HG02981 (cell line): ENCODE measurements around the gene DCST2.

Experiments
- ATAC-seq: cut with Tn5 transposase; IDR thresholded peaks from one replicate; pipeline ENCODE4 v1.9.1; 2021; ENCODE audit warnings: mild to moderate bottlenecking, moderate library complexity; ENCODE audit not compliant: unreplicated experiment

DCST2 gene

GRCh38 chr1:155030243-155030795, 3.3 kb downstream of the DCST2 start:
- ATAC-seq: no peak

- ATAC-seq: no peak
These were observed 3.9 kb downstream of the DCST2 start for GRCh38 chr1:155029513-155030242.

- ATAC-seq: no peak
These were observed 7.0 kb downstream of the DCST2 start for GRCh38 chr1:155026588-155026987.

DNA sequence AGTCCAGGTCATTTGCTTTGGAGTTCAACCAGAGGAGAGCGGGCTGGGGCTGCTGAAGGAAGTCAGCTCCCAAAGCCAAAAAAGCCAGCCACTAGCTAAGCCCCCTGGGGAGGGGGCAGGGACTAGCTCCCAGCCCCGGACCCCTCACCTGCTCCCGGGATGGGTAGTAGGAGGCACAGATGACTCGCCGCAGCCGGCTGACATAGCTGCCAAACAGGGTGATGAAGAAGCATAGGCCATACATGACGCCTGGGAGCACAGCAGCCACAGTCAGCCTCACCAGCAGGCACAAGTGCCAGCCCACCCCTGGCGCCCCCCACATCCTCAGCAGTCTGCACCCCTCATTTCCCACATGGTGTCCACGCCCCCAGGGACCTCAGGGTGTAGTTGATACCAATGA, 7.4 kb downstream of the DCST2 start:
- ATAC-seq: no peak

DNA sequence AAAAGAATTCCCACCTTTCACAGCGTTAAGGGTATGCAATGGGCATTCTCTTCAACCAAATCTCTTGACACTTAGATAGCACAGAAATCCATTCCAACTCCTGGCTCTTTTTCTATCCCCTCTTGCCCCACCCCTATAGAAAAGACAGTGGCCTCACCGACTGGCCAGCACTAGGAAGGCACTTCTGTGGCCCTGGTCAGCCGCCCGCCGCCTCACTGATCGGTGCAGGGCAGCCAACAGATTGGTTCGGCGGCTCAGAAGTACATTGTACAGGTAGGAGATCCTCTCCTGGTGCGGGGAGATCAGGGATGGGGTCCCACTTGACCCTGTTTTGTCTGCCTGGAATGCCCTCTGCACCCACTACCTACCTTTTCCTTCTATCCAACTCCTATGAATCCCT, 9.3 kb downstream of the DCST2 start:
- no peak for ATAC-seq

GRCh38 chr1:155023627-155024026, 10.0 kb downstream of the DCST2 start:
- ATAC-seq: no peak

DNA sequence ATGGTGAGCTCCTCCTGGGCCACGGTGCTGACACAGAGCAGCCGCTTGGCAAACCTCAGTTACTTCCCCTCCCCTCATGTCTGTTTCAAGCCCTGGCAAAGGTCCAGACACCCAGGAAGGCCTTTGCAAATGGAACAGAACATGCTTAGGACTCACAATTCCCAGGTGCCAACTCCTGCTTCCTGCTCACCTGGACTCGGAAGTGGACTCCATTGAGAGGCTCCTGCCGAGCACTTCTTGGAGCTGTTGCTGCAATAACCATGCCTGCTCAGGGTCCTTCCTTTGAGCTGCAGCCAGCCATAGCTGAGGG, 10.7 kb downstream of the DCST2 start:
- no peak for ATAC-seq

DNA sequence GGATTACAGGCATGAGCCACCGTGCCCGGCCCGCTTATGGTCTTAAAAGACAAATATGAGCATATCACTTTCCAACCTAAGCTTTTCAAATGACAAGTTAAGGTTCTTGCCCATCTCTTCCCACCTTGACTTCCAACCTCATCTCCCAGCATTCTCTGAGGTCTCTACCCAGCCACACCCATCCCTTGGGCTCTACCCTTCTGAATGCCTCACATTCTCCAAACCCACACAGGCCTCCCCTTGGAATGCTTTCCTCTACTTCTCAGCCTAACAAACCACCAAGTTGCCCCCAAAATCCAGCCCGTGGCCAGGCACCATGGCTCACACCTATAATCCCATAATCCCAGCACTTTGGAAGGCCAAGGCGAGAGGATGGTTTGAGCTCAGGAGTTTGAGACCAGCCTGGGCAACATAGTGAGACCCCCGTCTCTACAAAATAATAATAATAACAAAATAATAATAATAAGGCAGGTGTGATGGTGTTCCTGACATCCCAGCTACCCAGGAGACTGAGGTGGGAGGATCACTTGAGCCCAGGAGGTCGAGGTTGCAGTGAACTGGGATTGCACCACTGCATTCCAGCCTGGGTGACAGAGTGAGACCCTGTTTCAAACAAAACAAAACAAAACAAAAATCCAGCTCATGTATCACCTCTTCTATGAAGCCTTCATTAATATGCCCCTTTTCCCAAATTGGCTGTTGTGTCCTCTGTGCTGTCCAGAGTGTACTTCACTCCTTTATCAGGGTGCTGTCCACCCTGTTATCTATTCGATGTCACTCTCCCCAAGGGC, 11.2 kb downstream of the DCST2 start:
- no peak for ATAC-seq

DNA sequence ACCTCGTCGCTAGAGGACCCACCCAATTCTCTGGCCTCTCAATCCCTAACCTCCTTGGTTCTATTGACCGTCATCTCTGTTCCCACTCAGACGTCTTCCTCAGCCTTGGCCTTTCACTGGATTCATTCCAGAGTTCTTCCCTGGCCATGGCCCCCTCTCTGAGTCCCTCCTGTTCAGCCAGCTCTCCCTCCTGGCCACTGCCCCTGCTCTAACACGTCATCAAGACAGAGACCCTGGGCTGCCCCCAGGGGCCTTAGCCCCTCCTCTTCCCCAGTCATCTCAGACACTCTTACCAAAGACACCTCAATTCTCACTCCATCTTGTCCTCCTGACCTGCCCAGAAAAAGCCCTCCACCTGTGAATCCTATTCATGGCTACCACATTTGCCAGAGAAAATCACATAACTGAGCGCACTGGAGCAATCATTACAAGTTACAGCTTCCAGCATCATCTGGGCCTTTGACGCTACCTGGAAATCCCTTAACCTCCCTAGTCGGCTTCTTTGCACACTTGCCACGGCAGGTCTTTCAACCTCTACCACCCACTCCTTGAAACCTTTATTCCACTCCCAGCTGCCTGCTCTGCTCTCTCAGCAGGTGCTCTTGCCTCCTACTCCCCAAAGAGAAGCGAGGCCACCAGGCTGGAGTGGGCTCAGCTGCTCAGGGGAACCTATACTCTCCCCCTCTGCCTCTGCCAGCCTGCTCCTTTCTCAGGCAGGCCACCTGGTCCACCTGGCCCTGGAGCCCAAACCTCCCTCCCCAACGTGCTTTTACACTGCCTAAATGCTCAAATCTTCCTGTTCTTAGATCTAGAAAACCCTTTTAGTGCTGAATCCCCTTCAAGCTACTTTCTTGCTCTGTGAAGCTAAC, 14.0 kb downstream of the DCST2 start:
- ATAC-seq: no peak

- no peak for ATAC-seq
These were observed 14.8 kb downstream of the DCST2 start for GRCh38 chr1:155018617-155019348.

- ATAC-seq: peak; percentile 28
These were observed 15.7 kb downstream of the DCST2 start for GRCh38 chr1:155017946-155018316.

DNA sequence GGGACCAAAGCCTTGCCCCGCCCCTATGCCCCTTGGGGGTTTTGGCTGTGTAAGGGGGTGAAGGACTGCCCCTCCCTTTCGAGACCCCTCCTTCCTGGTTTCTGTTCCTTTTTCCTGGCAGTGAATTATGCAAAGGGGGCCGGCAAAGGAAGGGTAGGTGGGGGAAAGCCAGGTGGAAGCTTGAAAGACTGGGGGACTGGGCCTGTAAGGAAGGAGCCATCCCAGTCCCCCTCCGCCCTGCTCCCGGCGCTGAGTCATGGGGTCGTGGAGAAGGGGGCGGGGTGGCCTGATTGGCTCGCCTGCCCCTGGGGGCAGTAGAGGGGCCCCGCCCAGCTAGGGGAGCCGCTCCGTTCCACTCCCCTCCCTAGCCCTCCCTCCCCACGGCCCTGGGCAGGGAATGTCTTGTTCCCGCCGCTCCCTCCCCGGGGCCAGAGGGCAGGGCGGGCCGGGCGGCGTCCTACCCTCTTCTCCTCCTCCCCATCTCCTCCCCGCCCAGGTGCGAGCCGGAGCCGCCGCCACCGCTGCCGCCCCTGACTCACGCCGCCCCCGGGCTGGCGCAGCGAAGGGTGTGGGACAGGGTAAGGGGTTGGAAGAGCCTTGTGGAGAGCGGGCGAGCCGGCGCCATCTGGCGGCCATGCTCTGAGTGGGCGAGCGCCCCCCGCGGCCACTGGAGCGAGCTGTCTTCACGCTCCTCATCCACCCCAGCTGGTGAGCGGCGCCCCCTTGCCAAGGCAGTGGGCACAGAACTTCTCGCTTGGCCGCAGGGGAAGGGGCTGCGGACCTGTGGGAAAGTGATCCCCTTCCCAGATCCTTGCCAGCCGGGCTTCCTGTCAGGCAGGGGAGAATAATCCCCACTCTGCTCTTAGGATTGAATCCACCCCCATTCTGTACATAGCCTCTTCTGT, 16.3 kb downstream of the DCST2 start:
- ATAC-seq: peak; percentile 59

DNA sequence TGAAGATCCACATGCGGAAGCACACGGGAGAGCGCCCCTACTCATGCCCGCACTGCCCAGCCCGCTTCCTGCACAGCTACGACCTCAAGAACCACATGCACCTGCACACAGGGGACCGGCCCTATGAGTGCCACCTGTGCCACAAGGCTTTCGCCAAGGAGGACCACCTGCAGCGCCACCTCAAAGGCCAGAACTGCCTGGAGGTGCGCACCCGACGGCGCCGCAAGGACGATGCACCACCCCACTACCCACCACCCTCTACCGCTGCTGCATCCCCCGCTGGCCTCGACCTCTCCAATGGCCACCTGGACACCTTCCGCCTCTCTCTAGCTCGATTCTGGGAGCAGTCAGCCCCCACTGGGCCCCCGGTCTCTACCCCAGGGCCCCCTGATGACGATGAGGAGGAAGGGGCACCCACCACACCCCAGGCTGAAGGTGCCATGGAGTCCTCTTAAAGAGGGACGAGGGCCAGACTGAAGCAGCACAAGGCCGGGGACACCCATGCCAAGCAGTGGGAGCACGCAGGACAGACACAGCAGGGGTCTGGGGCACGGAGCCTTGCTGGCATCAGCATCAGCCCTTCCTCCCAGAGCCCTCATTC, 17.2 kb downstream of the DCST2 start:
- no peak for ATAC-seq

DNA sequence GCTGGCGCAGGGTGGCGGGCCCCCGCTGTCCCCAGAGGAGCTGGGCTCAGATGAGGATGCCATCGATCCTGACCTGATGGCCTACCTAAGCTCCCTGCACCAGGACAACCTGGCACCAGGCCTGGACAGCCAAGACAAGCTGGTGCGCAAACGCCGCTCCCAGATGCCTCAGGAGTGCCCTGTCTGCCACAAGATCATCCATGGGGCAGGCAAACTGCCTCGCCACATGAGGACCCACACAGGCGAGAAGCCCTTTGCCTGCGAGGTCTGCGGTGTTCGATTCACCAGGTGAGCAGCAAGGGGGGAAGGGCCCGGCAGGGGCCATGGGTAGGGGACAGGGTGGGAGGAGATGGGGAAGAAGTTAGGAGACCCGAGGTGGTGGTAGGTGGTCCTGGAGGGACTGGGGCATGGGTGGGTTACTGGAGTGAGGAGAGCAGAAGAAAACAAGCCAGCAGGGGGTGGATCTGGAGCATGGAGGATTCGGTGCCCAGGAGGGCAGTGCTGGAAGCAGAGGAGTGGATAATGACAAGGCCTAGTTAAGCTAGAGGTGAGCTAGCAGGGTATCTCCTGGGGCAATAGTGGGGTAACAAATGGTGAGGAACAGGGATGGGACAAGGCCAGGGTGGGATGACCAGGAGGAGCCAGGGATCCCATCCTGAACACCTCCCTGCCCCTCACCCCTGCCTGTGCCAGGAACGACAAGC, 17.9 kb downstream of the DCST2 start:
- ATAC-seq: no peak

DNA sequence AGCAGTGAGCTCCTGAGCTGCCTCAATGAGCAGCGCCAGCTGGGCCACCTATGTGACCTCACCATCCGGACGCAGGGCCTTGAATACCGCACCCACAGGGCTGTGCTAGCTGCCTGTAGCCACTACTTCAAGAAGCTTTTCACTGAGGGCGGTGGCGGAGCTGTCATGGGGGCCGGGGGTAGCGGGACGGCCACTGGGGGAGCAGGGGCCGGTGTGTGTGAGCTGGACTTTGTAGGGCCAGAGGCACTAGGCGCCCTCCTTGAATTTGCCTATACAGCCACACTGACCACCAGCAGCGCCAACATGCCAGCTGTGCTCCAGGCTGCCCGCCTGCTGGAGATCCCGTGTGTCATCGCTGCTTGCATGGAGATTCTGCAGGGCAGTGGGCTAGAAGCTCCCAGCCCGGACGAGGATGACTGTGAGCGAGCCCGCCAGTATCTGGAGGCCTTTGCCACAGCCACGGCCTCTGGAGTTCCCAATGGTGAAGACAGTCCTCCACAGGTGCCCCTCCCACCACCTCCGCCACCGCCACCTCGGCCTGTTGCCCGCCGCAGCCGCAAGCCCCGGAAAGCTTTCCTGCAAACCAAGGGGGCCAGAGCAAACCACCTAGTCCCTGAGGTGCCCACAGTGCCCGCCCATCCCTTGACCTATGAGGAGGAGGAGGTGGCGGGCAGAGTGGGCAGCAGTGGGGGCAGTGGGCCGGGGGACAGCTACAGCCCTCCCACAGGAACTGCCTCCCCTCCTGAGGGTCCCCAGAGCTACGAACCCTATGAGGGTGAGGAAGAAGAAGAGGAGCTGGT, 18.7 kb downstream of the DCST2 start:
- ATAC-seq: no peak

DNA sequence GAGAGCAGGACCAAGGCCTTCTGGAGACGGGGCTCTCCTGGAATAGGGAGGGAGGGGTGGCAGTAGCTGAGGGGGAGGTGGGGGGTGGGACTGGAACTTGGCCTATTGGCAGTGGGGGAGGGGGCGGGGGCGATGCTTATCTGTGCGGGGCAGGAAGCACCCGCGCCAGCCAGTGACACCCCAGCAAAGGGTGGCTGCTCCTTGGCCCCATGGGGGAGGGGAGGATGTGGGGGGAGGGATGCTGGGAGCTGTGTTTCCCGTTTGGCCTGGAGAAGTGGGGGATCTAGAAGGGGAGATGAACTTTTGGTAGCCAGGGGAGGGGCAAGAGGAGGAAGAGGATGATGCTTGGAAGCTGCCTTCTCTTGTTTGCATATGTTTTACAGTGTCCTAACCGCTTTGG, 19.9 kb downstream of the DCST2 start:
- ATAC-seq: no peak

GRCh38 chr1:155012776-155013602, 20.6 kb downstream of the DCST2 start:
- ATAC-seq: no peak
